Cardiac fibroblast (primary cell): ENCODE measurements around the gene USP5.

Experiments used
- DNase-seq, 2 donors: peaks; one replicate each; pipeline versions ENCODE4 v3.0.0 to v3.0.0-alpha.2; 2010; ENCODE audit warnings: low read depth in 2 of 2
- H3K4me3 ChIP-seq, 2 donors: replicated peaks in 1 of 2; 1 replicate in 1 of 2; 2 replicates in 1 of 2; pipeline ENCODE4 v1.5.1; 2011; ENCODE audit warnings: low read depth in 2 of 2, low read length in 2 of 2, mild to moderate bottlenecking in 2 of 2, moderate library complexity in 1 of 2
- TF ChIP-seq, protein P1 (sequence below): IDR thresholded peaks from one replicate; pipeline ENCODE4 v1.5.1; 2011; ENCODE audit warnings: low read depth, mild to moderate bottlenecking, low read length, inconsistent platforms

The USP5 gene

GRCh38 chr12:6822426-6823135 is 29.4 kb upstream of the USP5 start:
- no peak for DNase-seq
- peak overlapping the region; percentile 48 to 61 for H3K4me3 ChIP-seq
- TF ChIP-seq, protein P1, sequence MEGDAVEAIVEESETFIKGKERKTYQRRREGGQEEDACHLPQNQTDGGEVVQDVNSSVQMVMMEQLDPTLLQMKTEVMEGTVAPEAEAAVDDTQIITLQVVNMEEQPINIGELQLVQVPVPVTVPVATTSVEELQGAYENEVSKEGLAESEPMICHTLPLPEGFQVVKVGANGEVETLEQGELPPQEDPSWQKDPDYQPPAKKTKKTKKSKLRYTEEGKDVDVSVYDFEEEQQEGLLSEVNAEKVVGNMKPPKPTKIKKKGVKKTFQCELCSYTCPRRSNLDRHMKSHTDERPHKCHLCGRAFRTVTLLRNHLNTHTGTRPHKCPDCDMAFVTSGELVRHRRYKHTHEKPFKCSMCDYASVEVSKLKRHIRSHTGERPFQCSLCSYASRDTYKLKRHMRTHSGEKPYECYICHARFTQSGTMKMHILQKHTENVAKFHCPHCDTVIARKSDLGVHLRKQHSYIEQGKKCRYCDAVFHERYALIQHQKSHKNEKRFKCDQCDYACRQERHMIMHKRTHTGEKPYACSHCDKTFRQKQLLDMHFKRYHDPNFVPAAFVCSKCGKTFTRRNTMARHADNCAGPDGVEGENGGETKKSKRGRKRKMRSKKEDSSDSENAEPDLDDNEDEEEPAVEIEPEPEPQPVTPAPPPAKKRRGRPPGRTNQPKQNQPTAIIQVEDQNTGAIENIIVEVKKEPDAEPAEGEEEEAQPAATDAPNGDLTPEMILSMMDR, result no peak

- no peak overlapping the region for H3K4me3 ChIP-seq
- TF ChIP-seq, protein P1, result no peak
- no peak for DNase-seq
Measured at GRCh38 chr12:6823182-6824084, 28.5 kb upstream of the USP5 start.

- TF ChIP-seq, protein P1, result no peak
- no peak overlapping the region for H3K4me3 ChIP-seq
- DNase-seq, result no peak
Measured at GRCh38 chr12:6824085-6824775, 27.7 kb upstream of the USP5 start.

DNA sequence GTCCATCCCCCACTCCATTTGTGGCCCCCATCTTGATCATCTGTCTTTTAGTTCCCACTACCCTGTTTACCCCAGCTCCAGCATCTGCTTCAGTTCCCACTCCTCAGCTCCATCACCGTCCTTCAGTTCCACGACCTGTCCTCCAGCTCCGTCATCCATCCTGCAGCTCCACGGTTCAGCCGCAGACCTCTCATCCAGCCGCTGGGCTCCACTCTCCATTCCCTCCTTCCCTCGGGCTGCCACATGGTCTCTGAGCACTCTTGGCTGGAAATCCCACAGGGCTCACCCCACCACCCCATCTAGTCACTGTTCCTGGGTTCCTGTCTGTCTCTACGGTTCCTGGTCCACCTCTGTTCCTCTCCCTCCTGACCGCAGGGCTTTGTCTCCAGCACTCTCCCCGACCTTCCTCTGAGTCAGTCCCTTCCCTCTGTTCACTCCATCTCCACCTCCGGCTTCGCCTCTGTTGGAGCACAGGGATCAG is 27.0 kb upstream of the USP5 start:
- TF ChIP-seq, protein P1, result no peak
- peak overlapping the region in 1 of 2 donors; percentile 46 for H3K4me3 ChIP-seq
- DNase-seq, result peak; percentile 22 to 60

- TF ChIP-seq, protein P1, result peak; percentile 96
Measured at GRCh38 chr12:6825398-6826124, 26.4 kb upstream of the USP5 start.

More at GRCh38 chr12:6825398-6826124, 26.4 kb upstream of the USP5 start:
- peak; percentile 87 to 90 for DNase-seq
- peak overlapping the region; percentile 12 to 46 for H3K4me3 ChIP-seq
